NCI-H187 treated with DMSO at 0.1 percent for 48 hours (cell line): ENCODE measurements around the gene SLC45A3.
A peak's percentile ranks its signal among the peaks of the same experiment; 100 is the strongest.

Experiments used
- DNase-seq: peaks from one replicate; lab custom pipeline; 2025; lab: John Stamatoyannopoulos, UW

Gene SLC45A3

DNA sequence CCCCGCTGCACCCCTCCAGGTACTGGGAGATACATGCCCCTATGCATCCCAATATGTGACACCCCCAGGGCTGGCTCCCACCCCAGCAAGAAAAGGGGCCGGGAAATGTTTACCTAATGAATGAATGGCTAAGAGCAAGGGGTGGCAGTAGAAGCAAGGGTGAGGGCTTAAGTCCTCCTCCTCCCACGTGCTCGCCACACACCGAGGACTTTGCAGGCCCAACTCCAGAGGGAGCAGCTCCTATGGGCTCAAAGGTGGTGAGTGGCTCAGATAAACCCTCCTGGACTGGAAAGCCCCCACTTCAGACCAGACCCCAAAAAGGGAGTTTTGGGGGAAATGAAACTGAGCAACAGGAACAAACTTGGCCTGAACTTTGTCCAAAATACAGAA, 11.4 kb downstream of the SLC45A3 start:
- no peak for DNase-seq

- DNase-seq = no peak
Measured at GRCh38 chr1:205667909-205668643, 12.2 kb downstream of the SLC45A3 start.

- no peak for DNase-seq
Measured at GRCh38 chr1:205666372-205667166, 13.7 kb downstream of the SLC45A3 start.

- no peak for DNase-seq
Measured at GRCh38 chr1:205665201-205666045, 14.9 kb downstream of the SLC45A3 start.

DNA sequence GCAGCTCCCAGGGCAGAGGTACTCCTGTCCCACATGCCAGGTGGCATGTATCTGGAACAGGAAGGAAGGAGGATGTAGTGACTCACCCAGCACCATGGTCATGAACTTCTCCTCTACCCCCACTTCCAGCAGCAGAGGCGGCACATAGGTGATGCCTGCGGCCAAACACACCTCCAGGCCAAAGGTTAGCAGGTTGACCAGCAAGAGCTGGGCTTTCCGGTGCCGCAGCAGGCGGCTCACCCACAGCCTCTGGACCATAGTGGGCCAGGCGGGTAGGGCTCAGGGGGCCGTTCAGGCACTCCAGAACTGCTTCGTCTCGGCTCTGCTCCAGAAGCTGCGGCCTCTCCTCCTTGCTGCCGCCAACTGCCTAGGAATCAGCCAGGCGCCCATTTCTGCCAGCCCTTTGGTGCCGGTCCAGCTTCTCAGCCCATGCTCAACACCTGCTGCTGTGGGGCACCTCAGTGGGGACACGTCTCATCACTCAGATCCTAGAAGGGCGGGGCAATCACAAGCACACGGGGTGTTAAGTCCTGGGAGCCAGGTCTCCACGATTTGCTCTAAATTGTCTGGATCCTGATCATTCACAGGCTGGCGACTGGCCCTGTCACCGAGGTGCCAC, 15.8 kb downstream of the SLC45A3 start:
- no peak for DNase-seq

GRCh38 chr1:205663286-205663936, 16.9 kb downstream of the SLC45A3 start:
- no peak for DNase-seq

DNA sequence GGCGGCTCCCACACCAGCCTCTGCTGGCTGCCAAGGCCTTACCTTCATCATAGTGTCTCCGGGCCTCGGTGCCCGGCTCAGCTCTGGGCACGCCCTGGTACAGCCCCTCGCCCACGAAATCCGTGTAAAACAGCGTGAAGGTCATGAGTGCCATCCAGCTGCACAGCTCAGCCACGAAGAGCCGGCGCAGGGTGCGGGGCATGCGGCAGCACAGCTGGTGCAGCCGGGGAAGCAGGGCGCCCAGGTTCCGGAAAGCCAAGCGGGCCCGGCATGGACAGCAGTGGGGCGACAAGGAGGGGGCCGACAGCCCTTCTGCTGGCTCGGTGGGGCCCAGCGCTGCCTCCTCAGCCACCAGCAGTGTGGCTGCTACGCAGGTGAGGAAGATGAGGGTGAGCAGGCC, 17.5 kb downstream of the SLC45A3 start:
- no peak for DNase-seq

DNA sequence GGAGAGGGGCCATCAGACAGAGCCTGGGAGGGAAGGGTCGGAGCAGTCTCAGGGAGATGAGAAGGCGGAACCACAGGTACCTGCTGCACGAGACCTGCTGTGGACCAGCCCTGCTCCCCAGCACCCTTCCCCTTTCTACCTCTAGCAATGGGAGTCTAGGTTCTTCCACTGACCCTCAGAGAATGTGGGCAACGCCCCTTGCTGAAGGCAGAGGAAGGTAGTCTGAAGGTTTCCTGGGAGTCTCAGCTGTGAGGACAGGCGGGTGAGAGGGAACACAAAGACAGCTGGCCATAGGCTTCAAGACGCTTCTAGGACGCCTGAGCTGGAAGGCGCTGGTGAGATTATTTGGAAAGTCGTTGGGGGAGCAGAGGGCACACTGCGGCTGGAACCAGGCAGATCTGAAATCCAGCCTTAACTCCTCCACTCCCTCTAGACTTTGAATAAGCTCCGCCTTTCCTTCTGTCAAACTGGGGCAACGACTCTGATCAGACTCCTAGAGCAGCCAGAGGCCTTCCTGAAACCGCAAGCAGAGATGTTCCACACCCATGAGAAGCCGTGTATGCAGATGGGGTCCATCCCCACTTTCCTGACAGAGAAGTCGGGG, 18.1 kb downstream of the SLC45A3 start:
- no peak for DNase-seq

- no peak for DNase-seq
Measured at GRCh38 chr1:205661429-205662134, 18.7 kb downstream of the SLC45A3 start.

DNA sequence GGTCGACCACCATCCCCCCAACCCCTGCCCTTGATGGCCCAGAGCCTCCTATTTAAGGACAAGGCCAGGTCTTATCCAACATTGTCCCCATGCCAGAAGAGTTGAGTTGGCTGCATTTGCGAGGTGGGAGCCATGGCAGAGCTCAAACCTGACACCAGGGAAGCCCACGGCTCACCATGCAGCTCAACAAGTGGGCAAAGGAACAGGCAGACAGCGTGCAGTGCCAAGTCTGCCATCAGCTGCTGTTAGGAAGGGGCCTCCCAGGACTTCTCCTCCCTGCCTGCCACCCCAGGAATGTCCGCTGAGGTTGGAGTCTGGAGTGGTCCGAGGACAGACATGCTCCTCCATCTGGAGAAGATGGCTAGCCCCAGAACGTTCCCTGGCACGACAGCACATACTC, 19.9 kb downstream of the SLC45A3 start:
- no peak for DNase-seq

DNA sequence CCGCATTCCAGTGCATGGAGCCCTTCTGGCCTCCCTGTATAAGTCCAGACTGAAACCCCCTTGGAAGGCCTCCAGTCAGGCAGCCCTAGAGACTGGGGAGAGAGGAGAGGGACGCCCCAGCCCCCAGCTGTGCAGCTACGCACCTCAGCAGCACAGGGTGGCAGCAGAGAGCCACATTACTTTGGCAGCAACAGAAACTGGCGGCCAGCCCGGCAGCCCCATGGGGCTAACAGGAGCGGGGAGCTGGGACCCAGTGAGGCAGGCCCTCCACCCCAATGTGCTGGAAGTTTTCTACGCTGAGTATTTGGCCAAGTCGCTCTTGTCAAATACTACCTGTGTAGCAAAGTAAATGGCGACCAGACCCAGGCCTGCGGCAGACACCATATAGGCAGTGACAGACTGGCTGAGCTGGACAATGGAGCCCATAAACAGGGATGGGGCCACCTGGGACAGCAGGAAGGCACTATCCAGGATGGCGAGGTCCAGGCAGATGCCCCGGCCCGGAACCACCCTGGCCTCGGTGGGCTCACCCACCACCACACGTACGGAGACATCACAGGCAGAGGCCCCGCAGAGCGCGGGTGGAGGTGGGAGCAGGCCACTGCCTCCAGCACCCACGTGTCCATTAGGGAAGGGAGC, 21.2 kb downstream of the SLC45A3 start:
- DNase-seq = peak; percentile 28

GRCh38 chr1:205656236-205656635, 24.1 kb downstream of the SLC45A3 start:
- no peak for DNase-seq

DNA sequence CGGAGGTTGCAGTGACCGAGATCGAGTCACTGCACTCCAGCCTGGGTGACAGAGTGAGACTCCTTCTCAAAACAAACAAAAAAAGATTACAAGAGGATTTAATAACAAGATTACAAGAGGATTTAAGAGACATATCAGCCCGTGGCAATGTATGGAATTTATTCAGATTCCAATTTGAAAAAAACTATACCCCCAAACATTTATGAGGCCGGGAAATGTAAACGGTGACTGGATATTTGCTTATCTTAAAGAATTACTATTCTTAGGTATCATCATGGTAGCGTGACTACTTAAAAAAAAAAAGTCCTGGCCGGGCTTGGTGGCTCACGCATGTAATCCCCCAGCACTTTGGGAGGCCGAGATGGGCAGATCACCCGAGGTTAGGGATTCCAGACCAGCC, 27.3 kb downstream of the SLC45A3 start:
- DNase-seq = no peak

- no peak for DNase-seq
Measured at GRCh38 chr1:205650241-205650640, 30.1 kb downstream of the SLC45A3 start.

DNA sequence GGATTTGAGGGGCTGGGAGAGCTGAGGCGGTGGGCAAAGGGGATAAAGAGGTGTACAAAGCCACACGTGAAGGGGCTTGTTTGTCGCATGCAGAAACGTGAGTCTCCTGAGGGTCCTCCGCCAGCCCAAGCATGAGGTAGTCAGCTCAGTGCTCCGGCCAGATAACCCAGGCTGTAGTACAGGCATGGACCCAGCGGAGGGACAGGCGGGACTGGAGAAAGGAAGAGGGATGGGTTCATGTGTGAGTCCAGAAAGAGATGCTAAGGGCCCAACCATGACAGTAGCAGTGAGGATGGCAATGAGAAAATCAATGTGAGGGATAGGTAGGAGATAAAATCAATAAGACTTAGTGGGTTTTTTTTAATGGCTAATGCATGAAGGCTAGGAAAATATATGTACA, 34.8 kb downstream of the SLC45A3 start:
- DNase-seq = no peak

DNA sequence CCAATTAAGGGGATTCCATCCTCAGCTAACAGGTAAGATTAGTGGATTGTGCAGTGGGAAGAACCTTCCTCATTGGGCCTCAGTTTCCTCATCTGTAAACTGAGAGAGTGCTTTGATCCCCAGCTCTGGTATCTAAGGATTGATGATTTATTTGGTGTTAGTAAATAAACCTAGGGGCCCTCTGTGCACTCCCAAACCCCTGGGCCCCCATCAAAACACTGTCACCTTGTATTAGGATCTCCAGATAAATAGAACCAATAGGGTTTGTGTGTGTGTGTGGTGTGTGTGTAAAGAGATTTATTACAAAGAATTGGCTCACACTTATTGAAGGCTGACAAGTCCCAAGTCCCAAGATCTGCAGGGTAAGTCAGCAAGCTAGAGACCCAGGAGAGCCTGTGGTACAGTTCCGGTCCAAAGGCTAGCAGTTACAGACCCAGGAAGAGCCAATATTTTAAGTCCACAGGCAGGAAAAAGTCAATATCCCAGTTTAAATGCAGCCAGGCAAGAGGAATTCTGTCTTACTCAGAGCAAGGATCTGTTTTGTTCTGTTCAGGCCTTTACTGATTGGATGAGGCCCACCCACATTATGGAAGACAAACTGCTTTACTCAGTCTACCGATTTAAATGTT, 37.5 kb downstream of the SLC45A3 start:
- DNase-seq = no peak

DNA sequence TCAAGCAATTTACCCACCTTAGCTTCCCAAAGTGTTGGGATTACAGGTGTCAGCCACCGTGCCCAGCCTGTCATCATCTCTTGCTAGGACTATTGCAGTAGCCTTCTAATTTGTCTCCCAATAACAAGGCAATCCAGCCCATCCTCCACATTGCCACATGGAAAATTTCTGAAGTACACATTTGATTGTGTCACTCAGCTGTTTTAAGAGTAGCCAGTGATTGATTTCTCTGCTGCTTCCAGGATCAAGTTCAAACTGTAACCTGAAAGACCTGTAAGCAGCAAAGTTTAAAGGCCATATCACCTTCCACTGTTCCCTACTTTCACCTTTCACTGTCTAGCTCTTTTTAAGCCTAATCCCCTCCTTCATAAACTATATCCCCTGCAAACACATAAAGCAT, 40.7 kb downstream of the SLC45A3 start:
- DNase-seq = no peak

DNA sequence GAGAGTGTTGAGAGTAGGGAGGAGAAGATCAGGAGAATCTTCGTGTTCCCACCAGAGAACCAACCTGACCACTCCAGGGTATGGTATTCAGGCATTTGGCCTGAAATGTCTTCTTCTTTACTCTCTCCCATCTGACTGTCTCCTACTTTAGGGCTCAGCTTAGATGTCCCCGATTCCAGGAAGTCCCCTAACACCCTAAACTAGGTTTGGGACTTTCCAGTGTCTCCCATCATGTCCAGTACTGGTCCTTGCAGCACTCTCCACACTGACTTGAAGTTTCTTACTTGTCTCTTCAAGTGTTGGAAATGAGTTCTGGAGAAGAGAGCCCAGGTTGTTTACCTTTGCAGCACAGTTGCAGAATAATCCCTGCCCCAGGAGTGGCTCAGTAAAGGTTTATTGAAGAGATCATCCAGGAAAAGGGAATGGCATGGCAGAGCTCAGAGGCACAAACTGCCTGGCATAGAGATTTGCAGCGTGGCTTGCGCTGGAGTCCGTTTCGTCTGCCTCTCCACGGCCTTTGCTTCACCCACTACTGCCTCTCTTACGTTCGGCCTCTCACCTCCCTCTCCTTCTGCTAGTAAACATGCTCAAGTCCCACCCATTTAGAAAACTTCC, 42.3 kb downstream of the SLC45A3 start:
- DNase-seq = no peak

DNA sequence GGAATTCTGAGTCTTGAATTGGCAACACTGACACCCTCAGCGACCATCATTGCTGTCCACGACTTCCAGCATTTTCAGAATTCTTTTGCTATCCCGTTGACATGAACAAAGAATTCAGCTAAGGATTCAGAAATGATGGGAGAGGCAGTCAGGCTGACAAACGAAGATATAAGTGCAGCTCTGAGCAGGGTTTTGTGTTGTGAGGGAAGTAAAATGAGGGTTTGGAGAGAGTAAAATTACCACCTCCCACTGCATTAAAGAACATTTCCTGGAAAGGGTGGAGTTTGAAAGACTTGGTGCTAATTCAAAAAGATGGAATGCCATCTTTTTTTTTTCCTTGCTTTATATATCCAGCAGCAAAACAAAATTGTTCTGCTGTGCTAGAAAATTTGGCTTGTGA, 43.6 kb downstream of the SLC45A3 start:
- no peak for DNase-seq
